MCF 10A (cell line): ENCODE measurements around the gene TCHHL1. TPM values are rescaled to one million over a fixed set of nuclear protein-coding genes. Genes with fewer than 3 reads are reported as not detected.
"Not testable (repeated sequence)": the region's sequence is repeated elsewhere in the genome, so short reads cannot be mapped to it uniquely, and the experiment has no call there.

ENCODE experiments used
- BruUV-seq: library from RNA; stranded (reverse); fragments of 400-500 nt; replicated peaks from 2 replicates; lab custom pipeline; 2021; lab: Mats Ljungman, UMichigan
- CTCF ChIA-PET: fragments of 300-600 bp; sonication (Branson Sonifier 250); formaldehyde crosslinking; extraction: SDS; loops from one replicate; lab custom pipeline; 2021; ENCODE audit warnings: antibody characterized with exemption, inconsistent platforms; lab: Yijun Ruan, JAX
- POLR2A ChIA-PET: fragments of 300-600, 350-650 bp; sonication (Branson Sonifier 250); formaldehyde crosslinking; extraction: SDS; loops from one replicate; lab custom pipeline; 2020; ENCODE audit warnings: antibody characterized with exemption, inconsistent platforms; lab: Yijun Ruan, JAX
- DNase-seq: peaks from one replicate; pipeline ENCODE4 v3.0.0-alpha.2; 2018; ENCODE audit not compliant: unreplicated experiment
- H3K27ac Mint-ChIP-seq: one replicate; pipeline ENCODE4 v1.8.0; 2022; ENCODE audit warnings: mild to moderate bottlenecking, low read depth, mixed read lengths; ENCODE audit not compliant: unreplicated experiment
- H3K27me3 Mint-ChIP-seq: one replicate; pipeline ENCODE4 v1.8.0; 2022; ENCODE audit warnings: mixed read lengths; ENCODE audit not compliant: insufficient read depth, unreplicated experiment
- H3K36me3 Mint-ChIP-seq: one replicate; pipeline ENCODE4 v1.8.0; 2022; ENCODE audit warnings: mild to moderate bottlenecking, moderate library complexity, mixed read lengths; ENCODE audit not compliant: insufficient read depth, unreplicated experiment
- H3K4me1 Mint-ChIP-seq: one replicate; pipeline ENCODE4 v1.8.0; 2022; ENCODE audit warnings: mixed read lengths; ENCODE audit not compliant: insufficient read depth, unreplicated experiment
- H3K4me3 Mint-ChIP-seq: one replicate; pipeline ENCODE4 v1.8.0; 2022; ENCODE audit warnings: mild to moderate bottlenecking, moderate library complexity, mixed read lengths; ENCODE audit not compliant: unreplicated experiment
- H3K9me3 Mint-ChIP-seq: one replicate; pipeline ENCODE4 v1.8.0; 2022; ENCODE audit warnings: mixed read lengths; ENCODE audit not compliant: unreplicated experiment
- CTCF ChIP-seq: fragments of 200-600 bp; IDR thresholded peaks from one replicate; pipeline ENCODE4 v1.8.0; 2022; ENCODE audit warnings: antibody characterized with exemption, mild to moderate bottlenecking; ENCODE audit not compliant: unreplicated experiment
- intact Hi-C: fragments of 100-400 bp; cut with micrococcal nuclease; formaldehyde crosslinking; loops from 2 replicates; pipeline ENCODE4 v1.14.1; 2022
- total RNA-seq: library from RNA; stranded (reverse); gene quantifications from 2 replicates; pipeline ENCODE4 v1.2.3, GENCODE V29; 2022

TCHHL1 gene
- total RNA-seq, 1 experiment from 2014 or later = not detected

GRCh38 chr1:152096931-152097330, 8.1 kb upstream of the TCHHL1 start:
- H3K9me3 Mint-ChIP-seq = no peaks in the 10 kb centered on the region
- DNase-seq = no peak
- ChIA-PET CTCF (interaction anchor here (0.6 to 1.3 kb wide), 3 partner anchors 8 to 129 kb away, joined by 3 to 6 read pairs (median 4); no protein-coding TSS in a partner anchor), POLR2A (interaction anchor here (0.6 to 1.2 kb wide), 2 partner anchors 13 to 60 kb away, joined by 3 read pairs; partner anchors contain the start of gene S100A11)
- no peak overlapping the region for H3K4me3 Mint-ChIP-seq
- TF ChIP-seq CTCF = no peak
- intact Hi-C loops = no loop called here
- BruUV-seq = no TSS peak
- H3K4me1 Mint-ChIP-seq = peaks cover 5% of the 10 kb centered on the region
- no peak overlapping the region for H3K27ac Mint-ChIP-seq
- peaks cover 13% of the 10 kb centered on the region for H3K27me3 Mint-ChIP-seq
- no peaks in the 10 kb centered on the region for H3K36me3 Mint-ChIP-seq

GRCh38 chr1:152086760-152087159, 2.1 kb downstream of the TCHHL1 start:
- POLR2A ChIA-PET = interaction anchor here (1.0 kb wide), 1 partner anchor 33 kb away, joined by 6 read pairs; no protein-coding TSS in a partner anchor
- H3K9me3 Mint-ChIP-seq = no peaks in the 10 kb centered on the region
- CTCF ChIA-PET = interaction anchor here (0.6 to 2.1 kb wide), 7 partner anchors 10 to 1191 kb away, joined by 3 to 6 read pairs (median 3); no protein-coding TSS in a partner anchor
- no peaks in the 10 kb centered on the region for H3K4me1 Mint-ChIP-seq
- intact Hi-C loops = no loop called here
- H3K4me3 Mint-ChIP-seq = no peak overlapping the region
- no peak for TF ChIP-seq CTCF
- DNase-seq = no peak
- no peaks in the 10 kb centered on the region for H3K36me3 Mint-ChIP-seq
- no peak overlapping the region for H3K27ac Mint-ChIP-seq
- BruUV-seq = no TSS peak
- peaks cover 11% of the 10 kb centered on the region for H3K27me3 Mint-ChIP-seq

GRCh38 chr1:152084853-152085252, 4.0 kb downstream of the TCHHL1 start:
- no peak for TF ChIP-seq CTCF
- Mint-ChIP-seq H3K27ac (no peak overlapping the region), H3K27me3 (peaks cover 13% of the 10 kb centered on the region), H3K36me3 (no peaks in the 10 kb centered on the region), H3K4me1 (no peaks in the 10 kb centered on the region), H3K4me3 (no peak overlapping the region), H3K9me3 (no peaks in the 10 kb centered on the region)
- ChIA-PET POLR2A (interaction anchor here (0.7 to 2.3 kb wide), 2 partner anchors 20 to 383 kb away, joined by 3 to 7 read pairs; no protein-coding TSS in a partner anchor), CTCF (interaction anchor here (0.6 to 1.3 kb wide), 2 partner anchors 13 to 33 kb away, joined by 3 to 4 read pairs; no protein-coding TSS in a partner anchor)
- intact Hi-C loops = no loop called here
- no TSS peak for BruUV-seq
- no peak for DNase-seq

DNA sequence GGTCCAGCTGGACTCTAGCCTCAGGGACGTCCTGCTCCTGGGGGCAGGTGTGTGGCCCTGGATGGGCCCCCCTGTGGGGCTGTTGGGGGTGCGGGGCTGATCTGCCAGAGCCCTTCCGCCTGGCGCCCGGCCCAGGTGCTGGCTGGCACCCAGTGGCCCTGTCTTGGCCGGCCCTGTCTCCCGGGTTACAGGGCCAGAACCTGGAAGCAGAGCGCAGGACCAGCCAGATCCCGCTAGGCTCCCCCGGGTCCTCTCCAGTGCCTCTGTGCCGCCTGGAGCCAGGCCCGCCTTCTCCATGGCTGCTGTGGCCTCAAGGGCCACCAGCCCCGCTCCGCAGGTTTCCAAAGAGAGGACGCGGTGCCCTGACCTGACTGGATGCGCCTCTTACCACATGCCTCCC, 7.8 kb downstream of the TCHHL1 start:
- POLR2A ChIA-PET, intact Hi-C loops, DNase-seq, H3K4me3 Mint-ChIP-seq, BruUV-seq, CTCF ChIA-PET, H3K9me3 Mint-ChIP-seq, H3K36me3 Mint-ChIP-seq, H3K4me1 Mint-ChIP-seq, H3K27ac Mint-ChIP-seq: not testable (repeated sequence)
- peaks cover 34% of the 10 kb centered on the region for H3K27me3 Mint-ChIP-seq

DNA sequence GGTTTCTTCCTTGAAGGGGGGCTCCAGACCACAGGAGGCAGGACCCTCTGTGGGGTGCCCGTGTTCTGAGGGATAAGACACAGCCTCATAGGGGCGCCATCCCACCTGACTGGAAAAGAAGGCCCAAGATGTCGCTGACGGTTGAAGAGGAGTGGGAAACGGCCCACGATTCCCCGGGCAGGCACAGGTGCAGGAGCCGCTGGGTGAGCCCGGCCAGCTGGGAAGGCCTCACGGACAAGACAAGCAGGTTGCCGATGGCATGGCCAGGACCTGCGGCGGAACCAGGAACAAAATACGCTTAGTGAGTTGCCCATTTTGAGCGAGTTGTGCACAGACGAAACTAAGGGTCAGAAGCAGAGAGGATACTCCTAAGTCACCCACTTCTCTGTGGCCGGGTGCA, 8.4 kb downstream of the TCHHL1 start:
- H3K36me3 Mint-ChIP-seq, H3K4me1 Mint-ChIP-seq, POLR2A ChIA-PET, intact Hi-C loops, H3K4me3 Mint-ChIP-seq, H3K9me3 Mint-ChIP-seq, DNase-seq, BruUV-seq, H3K27ac Mint-ChIP-seq: not testable (repeated sequence)
- CTCF ChIA-PET = interaction anchor here (0.6 kb wide), 1 partner anchor 354 kb away, joined by 3 read pairs; no protein-coding TSS in a partner anchor
- peaks cover 37% of the 10 kb centered on the region for H3K27me3 Mint-ChIP-seq
